HG02798 (cell line): ENCODE measurements around the gene DGKZ.
A peak's percentile ranks its signal among the peaks of the same experiment; 100 is the strongest.

Experiments
- ATAC-seq: cut with Tn5 transposase; IDR thresholded peaks from one replicate; pipeline ENCODE4 v1.9.1; 2021; ENCODE audit warnings: mild to moderate bottlenecking; ENCODE audit not compliant: unreplicated experiment, poor library complexity

Gene DGKZ

GRCh38 chr11:46390331-46391171, 43.3 kb downstream of the DGKZ start:
- no peak for ATAC-seq

- no peak for ATAC-seq
Observed at GRCh38 chr11:46391186-46391577, 43.9 kb downstream of the DGKZ start.

GRCh38 chr11:46391578-46392420, 44.5 kb downstream of the DGKZ start, which contains the start of gene CHRM4:
Gene CHRM4, minus strand, starts transcription at chr11:46391776. Its CDS starts 5,219 bp downstream, at chr11:46386557.
- no peak for ATAC-seq

GRCh38 chr11:46392421-46393230, 45.4 kb downstream of the DGKZ start:
- peak; percentile 69 for ATAC-seq

GRCh38 chr11:46393231-46393616, 46.0 kb downstream of the DGKZ start:
- ATAC-seq, result no peak

- ATAC-seq, result no peak
Observed at GRCh38 chr11:46393759-46394158, 46.5 kb downstream of the DGKZ start.

GRCh38 chr11:46397526-46397925, 50.3 kb downstream of the DGKZ start:
- no peak for ATAC-seq

GRCh38 chr11:46402957-46403902, 56.0 kb downstream of the DGKZ start:
- no peak for ATAC-seq

GRCh38 chr11:46404476-46405017, 57.3 kb downstream of the DGKZ start:
- ATAC-seq, result no peak

GRCh38 chr11:46407635-46408034, 60.4 kb downstream of the DGKZ start:
- no peak for ATAC-seq

GRCh38 chr11:46408407-46408986, 61.2 kb downstream of the DGKZ start:
- no peak for ATAC-seq

- ATAC-seq, result no peak
Observed at GRCh38 chr11:46410021-46410420, 62.8 kb downstream of the DGKZ start.

GRCh38 chr11:46413760-46414465, 66.7 kb downstream of the DGKZ start:
- no peak for ATAC-seq

GRCh38 chr11:46414466-46414796, 67.2 kb downstream of the DGKZ start:
- ATAC-seq, result no peak

GRCh38 chr11:46414879-46415278, 67.6 kb downstream of the DGKZ start:
- no peak for ATAC-seq

- ATAC-seq, result no peak
Observed at GRCh38 chr11:46417711-46418110, 70.4 kb downstream of the DGKZ start.

- ATAC-seq, result no peak
Observed at GRCh38 chr11:46418751-46419150, 71.5 kb downstream of the DGKZ start.

GRCh38 chr11:46420513-46420912, 73.2 kb downstream of the DGKZ start:
- no peak for ATAC-seq
